NOMO-1 (cell line): ENCODE data around the gene SH3D19.

Experiments used
- DNase-seq, 2 experiments: peaks; one replicate each; lab custom pipeline; 2025; ENCODE audit not compliant: unreplicated experiment in 2 of 2; lab: John Stamatoyannopoulos, UW

SH3D19 gene

DNA sequence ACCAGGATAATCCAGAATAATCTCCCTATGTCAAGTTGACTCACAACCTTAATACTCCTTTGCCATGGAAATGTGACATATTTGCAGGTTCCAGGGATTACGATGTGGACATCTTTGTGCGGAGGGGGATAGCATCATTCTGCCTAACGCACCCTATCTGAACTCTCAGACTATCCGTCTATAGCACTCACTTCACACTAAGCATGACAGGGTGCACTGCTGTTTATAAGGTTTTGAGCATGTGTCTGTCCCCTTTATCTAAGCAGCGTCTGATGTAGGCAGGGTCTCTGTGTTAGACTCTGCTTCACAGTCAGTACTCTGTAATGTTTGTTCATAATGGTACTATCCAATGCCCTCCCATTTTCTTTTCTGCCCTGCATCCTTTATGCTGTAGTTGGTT, 91.8 kb downstream of the SH3D19 start:
- DNase-seq = no peak

- no peak for DNase-seq
Observed at GRCh38 chr4:151231915-151232595, 93.3 kb downstream of the SH3D19 start.

GRCh38 chr4:151228189-151229119, 97.0 kb downstream of the SH3D19 start:
- DNase-seq = no peak

GRCh38 chr4:151227731-151228130, 97.7 kb downstream of the SH3D19 start:
- DNase-seq = no peak

DNA sequence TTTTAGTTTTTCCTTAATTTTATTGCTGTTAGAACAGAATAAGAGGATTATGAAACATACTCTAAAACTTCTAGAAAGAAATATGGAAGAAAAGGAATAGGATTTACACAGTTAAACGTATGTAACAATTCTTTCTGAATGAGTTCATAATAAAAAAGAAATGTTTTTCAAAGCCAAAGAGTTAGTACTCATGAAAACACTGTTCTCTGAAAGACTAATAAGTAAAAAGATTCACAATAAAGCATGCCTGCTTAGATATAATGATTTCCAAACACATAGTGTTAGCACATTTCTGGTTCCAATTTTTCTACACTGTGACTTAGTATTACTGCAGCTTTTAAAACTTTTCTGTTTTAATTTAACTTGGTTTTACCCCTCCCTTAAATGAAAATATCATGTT, 98.2 kb downstream of the SH3D19 start:
- DNase-seq = no peak

GRCh38 chr4:151226004-151226932, 99.1 kb downstream of the SH3D19 start:
- no peak for DNase-seq

DNA sequence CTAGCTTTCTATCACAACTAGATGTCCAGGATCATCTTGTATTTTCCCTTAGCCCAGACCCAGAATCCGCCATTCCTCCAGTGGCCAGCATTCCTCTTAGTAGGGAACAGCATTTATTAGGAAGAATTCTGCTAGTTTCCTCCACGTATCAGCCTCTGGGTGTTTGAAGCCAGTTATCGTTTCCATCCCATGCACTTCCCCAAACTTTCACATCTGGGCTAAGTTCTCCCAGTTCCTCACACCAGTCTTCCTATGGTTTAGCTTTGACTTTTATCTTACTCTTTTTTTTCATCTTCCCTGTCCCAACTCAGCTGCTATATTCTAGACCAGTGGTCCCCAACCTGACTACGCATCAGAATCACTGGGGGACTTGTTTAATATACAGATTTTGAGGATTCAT, 101.9 kb downstream of the SH3D19 start:
- no peak for DNase-seq

DNA sequence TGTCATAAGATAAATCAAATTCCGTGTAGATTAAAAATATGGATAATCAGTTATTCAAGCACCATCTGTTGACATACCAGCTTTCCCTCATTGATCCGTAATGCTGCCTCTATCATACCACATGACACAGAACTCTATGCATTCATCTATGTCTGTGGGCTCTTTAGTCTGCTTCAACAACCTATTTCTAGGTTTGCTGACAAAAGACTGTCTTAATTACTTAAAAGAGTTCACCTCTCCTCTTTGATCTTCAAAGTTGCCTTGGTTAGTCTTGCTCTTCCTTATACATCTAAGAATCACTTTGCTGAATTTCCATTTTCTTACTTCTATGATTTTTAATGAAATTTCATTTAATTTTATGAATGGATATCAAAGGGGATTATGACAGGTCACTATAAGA, 105.5 kb downstream of the SH3D19 start:
- no peak for DNase-seq

DNA sequence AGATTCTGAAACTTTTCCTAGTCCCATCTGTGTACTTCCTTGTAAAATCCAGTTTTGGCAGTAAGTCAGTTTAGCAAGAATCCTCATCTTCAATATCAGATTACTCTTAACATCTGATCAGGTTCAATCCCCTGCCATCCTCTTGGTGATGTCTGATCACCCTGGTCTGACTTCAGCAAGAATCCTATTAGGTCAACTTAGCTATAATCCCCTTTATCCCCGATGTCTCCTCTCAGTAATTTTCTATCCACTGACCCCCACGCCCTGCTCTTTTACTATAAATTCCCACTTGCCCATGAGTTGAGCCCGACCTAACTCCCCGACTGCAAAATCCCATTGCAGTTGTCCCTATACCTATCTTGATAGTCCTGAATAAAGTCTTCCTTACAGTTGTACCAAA, 106.3 kb downstream of the SH3D19 start:
- DNase-seq = no peak

GRCh38 chr4:151218343-151218742, 107.1 kb downstream of the SH3D19 start:
- no peak for DNase-seq

DNA sequence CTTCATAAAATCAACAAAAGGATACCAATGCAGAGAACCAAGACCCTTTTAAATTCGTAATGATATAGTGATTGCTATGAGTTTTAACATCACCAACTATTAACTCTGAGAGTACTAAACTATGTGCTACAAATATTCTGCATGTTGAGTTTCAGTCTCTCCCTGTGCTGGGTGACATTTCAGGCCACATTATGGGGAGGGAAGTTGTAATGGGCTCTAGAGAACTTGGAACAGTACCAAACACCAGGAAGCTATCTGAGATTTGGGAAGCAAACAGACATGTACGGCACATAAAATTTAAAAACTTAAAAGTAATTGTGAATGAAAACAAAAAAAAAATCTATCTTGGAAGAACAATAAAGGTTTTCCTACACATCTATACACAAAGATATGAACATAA, 108.1 kb downstream of the SH3D19 start:
- no peak for DNase-seq

- DNase-seq = no peak
Observed at GRCh38 chr4:151215295-151215694, 110.1 kb downstream of the SH3D19 start.

- no peak for DNase-seq
Observed at GRCh38 chr4:151207868-151208267, 117.5 kb downstream of the SH3D19 start.

- DNase-seq = no peak
Observed at GRCh38 chr4:151207186-151207585, 118.2 kb downstream of the SH3D19 start.

DNA sequence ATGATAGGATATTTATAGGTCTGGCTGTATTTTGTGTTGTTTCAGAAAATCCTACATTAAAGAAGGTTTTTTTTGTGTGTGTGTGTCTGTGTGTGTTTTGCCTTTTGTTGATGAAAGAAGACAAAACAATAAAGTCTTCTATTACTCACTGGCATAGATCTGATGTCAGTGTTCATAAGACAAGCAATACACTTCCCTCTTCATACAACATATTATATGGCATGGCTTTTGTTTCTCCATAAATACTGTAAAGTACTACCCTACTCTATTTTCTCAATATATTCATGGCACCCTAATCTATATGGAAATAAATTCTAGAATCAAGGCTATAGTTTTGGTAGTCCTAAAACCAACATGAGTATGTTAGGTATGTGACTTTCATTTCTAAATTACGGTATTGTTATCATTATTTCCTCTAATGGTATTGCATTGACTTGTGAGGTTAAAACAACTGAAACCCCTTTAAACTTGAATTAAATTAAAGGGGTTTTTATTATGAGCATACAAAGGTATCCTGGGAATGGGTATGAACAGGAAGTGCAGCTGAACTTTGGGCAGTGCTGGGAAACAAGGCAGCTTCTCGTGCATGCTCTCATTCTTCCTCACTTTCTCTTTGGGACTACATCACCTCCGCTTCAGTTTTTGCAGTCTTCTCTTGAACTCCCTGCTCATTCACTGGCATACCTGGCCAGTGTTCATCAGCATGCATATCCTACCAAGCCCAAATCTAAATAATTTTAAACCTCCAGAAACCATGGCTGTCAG, 119.0 kb downstream of the SH3D19 start:
- DNase-seq = no peak

DNA sequence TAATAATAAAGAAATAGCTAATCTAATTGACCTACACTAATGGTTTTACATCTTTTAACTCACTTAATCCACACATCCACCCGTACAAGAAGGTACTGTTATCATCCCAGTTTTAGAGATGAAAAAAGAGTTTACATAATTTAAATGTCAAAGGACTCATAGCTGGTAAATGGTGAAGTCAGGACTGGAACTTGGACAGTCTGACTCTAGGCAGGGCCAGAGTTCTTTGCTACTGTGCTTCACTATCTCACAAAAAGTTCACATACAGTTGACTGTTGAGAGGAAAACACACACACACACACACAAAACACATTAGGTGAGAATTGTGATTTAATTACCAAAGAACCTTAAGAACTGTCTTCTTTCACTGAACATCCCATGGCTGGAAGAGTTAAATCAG, 119.7 kb downstream of the SH3D19 start:
- no peak for DNase-seq

GRCh38 chr4:151204925-151205524, 120.4 kb downstream of the SH3D19 start:
- no peak for DNase-seq

DNA sequence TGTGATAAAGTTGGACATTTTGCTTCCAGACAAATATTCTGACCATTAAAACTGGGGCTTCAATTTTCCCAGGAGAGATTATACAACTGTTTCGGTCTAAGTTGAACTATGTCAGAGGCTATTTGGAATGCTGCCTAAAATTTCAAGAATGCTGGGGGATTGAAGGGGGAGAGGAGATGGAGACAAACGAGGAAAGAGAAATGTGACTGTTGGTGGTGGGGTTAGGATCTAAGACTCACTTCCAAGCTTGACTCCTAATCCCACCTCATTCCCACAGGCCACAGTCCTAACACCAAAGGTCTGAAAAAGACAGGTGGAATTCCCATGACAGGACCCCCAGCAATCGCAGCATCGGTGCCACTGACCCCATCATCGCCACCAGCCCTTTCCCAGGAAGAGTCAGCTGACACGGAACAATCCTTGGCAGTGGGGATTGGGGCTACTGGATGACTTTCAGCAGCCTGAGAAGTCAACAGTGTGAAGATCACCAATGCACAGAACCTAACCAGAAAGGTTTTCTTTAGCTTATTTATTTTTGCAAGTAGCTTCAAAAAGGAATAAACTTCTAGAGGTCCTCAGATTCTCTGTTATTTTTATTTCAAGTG, 122.5 kb downstream of the SH3D19 start:
- DNase-seq = no peak

DNA sequence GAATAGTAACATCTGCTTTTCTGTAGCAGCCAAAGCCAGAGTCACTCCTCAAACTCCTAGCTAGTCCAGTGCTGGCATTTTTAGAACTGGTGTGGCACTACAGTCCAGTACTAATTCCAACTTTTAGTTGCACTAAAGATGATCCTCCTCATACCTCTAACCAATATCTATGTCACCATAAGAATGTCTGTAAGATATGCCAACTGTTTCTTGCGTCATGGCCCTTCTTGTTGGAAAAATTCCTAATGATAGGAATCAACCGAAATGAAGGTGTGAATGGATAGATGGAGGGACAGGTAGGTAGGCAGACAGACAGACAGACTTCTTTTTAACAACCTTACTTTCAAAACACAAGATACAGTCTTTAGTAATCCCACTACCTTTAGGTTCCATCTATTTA, 123.0 kb downstream of the SH3D19 start:
- DNase-seq = no peak
